ENCODE measurements around the gene ZNF567. TPM values are rescaled to one million over a fixed set of nuclear protein-coding genes. Genes with fewer than 3 reads are reported as not detected.

ZNF567 gene
- total and polyA plus RNA-seq, 2 of the 8 experiments (the other 6 are each of a cell fraction or from before 2014, with no cell fraction given), result 6.5 to 10.5 TPM

- Histone ChIP-seq H3K4me3 (ENCODE audit: extremely low read depth in 1 of 4, insufficient read depth in 2 of 4, low read depth in 3 of 4, low read length in 4 of 4) (no peak overlapping the region), H3K14ac (ENCODE audit: insufficient read length) (no peak overlapping the region), H3K27me3 (replicated peaks in 1 of 4; ENCODE audit: control insufficient read depth in 3 of 4, extremely low read depth in 1 of 4, insufficient read depth in 3 of 4, low read length in 3 of 4) (no peaks in the 10 kb centered on the region), H2BK15ac (ENCODE audit: low read length) (no peak overlapping the region), H4K91ac (replicated peaks; ENCODE audit: insufficient read length, low read length) (no peak overlapping the region), H3K56ac (replicated peaks; ENCODE audit: insufficient read length, low read depth, low read length) (no peak overlapping the region), H3K4ac (replicated peaks; ENCODE audit: insufficient read length, low read depth, low read length) (no peak overlapping the region), H3K23ac (ENCODE audit: insufficient read length) (no peak overlapping the region), H3K36me3 (ENCODE audit: control insufficient read depth in 2 of 4, insufficient read depth in 4 of 4, low read length in 3 of 4) (no peaks in the 10 kb centered on the region), H4K5ac (ENCODE audit: insufficient read length, low read depth, low read length) (no peak overlapping the region), H2BK5ac (ENCODE audit: low read depth, low read length) (no peak overlapping the region), H3K4me2 (ENCODE audit: insufficient read depth in 1 of 2, low read depth in 2 of 2, low read length in 2 of 2) (no peak overlapping the region), H2AFZ (ENCODE audit: low read length) (no peak overlapping the region), H2AK5ac (ENCODE audit: low read depth, low read length) (no peak overlapping the region), H3K27ac (ENCODE audit: low read depth, low read length) (no peak overlapping the region), H2BK120ac (replicated peaks; ENCODE audit: low read depth, low read length) (no peak overlapping the region), H4K20me1 (replicated peaks in 1 of 2; ENCODE audit: control insufficient read depth in 1 of 2, insufficient read depth in 2 of 2, low read length in 2 of 2) (peaks cover 0 to 8% of the 10 kb centered on the region in 2 experiments), H2BK12ac (ENCODE audit: low read depth, low read length) (no peak overlapping the region), H3K23me2 (ENCODE audit: low read depth, low read length) (no peaks in the 10 kb centered on the region), H2BK20ac (ENCODE audit: low read length) (no peak overlapping the region), H3K9me3 (ENCODE audit: insufficient read depth in 2 of 2, low read depth in 1 of 2, low read length in 1 of 2) (no peaks in the 10 kb centered on the region; a peak in 1 of 4 replicates), H3K79me1 (ENCODE audit: low read depth, low read length) (peaks cover 6% of the 10 kb centered on the region; the same call in 1 of the 2 replicates), H4K8ac (ENCODE audit: extremely low read depth, insufficient read depth, low read length) (no peak overlapping the region), H3K9ac (replicated peaks in 1 of 4; ENCODE audit: extremely low read depth in 1 of 4, low read depth in 3 of 4, low read length in 3 of 4) (no peak overlapping the region), H3K18ac (ENCODE audit: extremely low read depth, low read length) (no peak overlapping the region), H3K4me1 (replicated peaks in 1 of 4; ENCODE audit: control insufficient read depth in 3 of 4, insufficient read depth in 4 of 4, low read length in 3 of 4) (peaks cover 0 to 2% (median 0%) of the 10 kb centered on the region in 4 experiments; a peak in 1 of 7 replicates), H3K79me2 (ENCODE audit: control insufficient read depth in 1 of 2, insufficient read depth in 2 of 2, low read length in 2 of 2) (peaks cover 4 to 39% of the 10 kb centered on the region in 2 experiments; a peak in 3 of 4 replicates)
- ChIA-PET CTCF (ENCODE audit: partially characterized antibody) (no interaction called here), POLR2A (ENCODE audit: partially characterized antibody) (interaction anchor here (1.3 kb wide), 1 partner anchor 15 kb away, joined by 4 read pairs; the partner anchor contains the start of gene ZNF567)
- WGBS, 2 experiments (ENCODE audit: extremely low coverage in 1 of 2, insufficient coverage in 1 of 2, insufficient read length in 1 of 2, insufficient replicate concordance in 2 of 2, low coverage in 1 of 2, low lambda C conversion rate in 2 of 2, missing lambda C conversion rate in 1 of 2), result 90% methylated on average over 1 of the region's 1 CpG; no CpG with 5 or more reads in 1 of the 2 experiments
- no peak for DNase-seq (ENCODE audit: low read depth in 1 of 2, low spot score in 2 of 2)
- FAIRE-seq, result no peak
- TF ChIP-seq HDAC6 (IDR thresholded peaks at IDR 0.05; ENCODE audit: low read depth, low read length) (no peak), EP300 (IDR thresholded peaks at IDR 0.05; ENCODE audit: borderline replicate concordance in 1 of 2, low read depth in 2 of 2, low read length in 2 of 2) (no peak), ATF2 (IDR thresholded peaks at IDR 0.05; ENCODE audit: low read length) (no peak), POLR2AphosphoS5 (IDR thresholded peaks at IDR 0.05; ENCODE audit: low read depth, low read length) (no peak), MAFK (IDR thresholded peaks at IDR 0.05; ENCODE audit: low read depth, low read length) (no peak), TAF1 (IDR thresholded peaks at IDR 0.05; ENCODE audit: low read depth, low read length) (no peak), SP2 (IDR thresholded peaks at IDR 0.05; ENCODE audit: low read length) (no peak), PHF8 (conservative IDR thresholded peaks at IDR 0.05; ENCODE audit: low read depth, low read length) (no peak), SIX5 (IDR thresholded peaks at IDR 0.05; ENCODE audit: low read depth, low read length) (no peak), SIRT6 (IDR thresholded peaks at IDR 0.05; ENCODE audit: low read length) (no peak), KDM5A (IDR thresholded peaks at IDR 0.05; ENCODE audit: low read length) (no peak), YY1 (IDR thresholded peaks at IDR 0.05; ENCODE audit: low read depth, low read length) (no peak), TAF7 (optimal IDR thresholded peaks at IDR 0.05; ENCODE audit: borderline replicate concordance, low read depth, low read length) (no peak), CHD2 (IDR thresholded peaks at IDR 0.05; ENCODE audit: low read length) (no peak)
Observed at GRCh38 chr19:36672368-36672767, 15.0 kb upstream of the ZNF567 start.

All from H1 (cell line).